Measurements from ENCODE around the gene XYLT1.

DNA sequence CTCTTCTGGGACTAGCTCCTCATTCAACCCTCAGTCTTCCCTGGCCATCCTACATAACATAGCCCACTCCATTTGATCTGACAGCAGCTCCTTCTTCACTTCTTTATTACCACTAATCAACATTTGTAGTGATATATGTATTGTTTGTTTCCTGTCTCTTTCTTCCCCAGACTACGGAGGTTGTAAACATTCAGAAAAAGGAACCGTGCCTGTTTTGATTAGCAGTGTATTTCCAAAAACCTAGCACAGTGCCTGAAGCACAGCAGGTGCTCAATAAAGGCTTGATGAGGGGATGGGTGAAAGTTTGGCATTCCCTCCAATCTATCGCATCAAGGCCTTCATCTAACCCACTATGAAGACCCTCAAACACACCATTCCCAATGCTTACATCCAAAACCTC lies 150.8 kb downstream of the XYLT1 start:
- TF ChIP-seq EZH2 (IDR thresholded peaks at IDR 0.05; ENCODE audit: insufficient read depth, poor library complexity, severe bottlenecking) (no peak), EZH2phosphoT487 (IDR thresholded peaks at IDR 0.05; ENCODE audit: insufficient read depth, low read depth) (no peak)
